ENCODE data around the gene RYR1.
A peak's percentile ranks its signal among the peaks of the same experiment; 100 is the strongest.

Gene RYR1

DNA sequence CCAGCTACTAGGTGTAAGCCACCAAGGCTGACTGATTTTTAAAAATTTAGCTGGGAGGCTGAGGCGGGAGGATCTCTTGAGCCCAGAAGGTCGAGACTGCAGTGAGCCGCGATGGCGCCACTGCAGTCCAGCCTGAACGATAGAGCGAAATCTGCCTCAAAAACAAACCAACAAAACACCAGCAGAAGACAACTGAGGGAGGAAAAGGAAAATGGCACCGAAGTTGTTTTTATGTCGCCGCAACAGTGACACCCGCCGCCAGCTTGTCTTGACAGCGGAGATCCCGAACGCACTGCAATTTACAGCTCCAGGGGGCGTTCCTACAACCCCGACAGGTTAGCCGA is 30.9 kb upstream of the RYR1 start:
- Histone ChIP-seq H3K27me3 (ENCODE audit: insufficient read depth, low read length, poor library complexity) (no peaks in the 10 kb centered on the region), H3K36me3 (ENCODE audit: insufficient read depth, low read length) (peaks cover 19% of the 10 kb centered on the region), H2AFZ (ENCODE audit: low read depth, low read length) (peak overlapping the region; percentile 87), H3K9ac (ENCODE audit: low read depth, low read length) (peak overlapping the region; percentile 58), H3K4me1 (ENCODE audit: insufficient read depth, low read length) (peaks cover 20% of the 10 kb centered on the region), H3K27ac (ENCODE audit: low read length) (peak overlapping the region; percentile 61), H3K79me2 (ENCODE audit: insufficient read depth, low read length) (peaks cover 10% of the 10 kb centered on the region; the same call in 1 of the 2 replicates), H3K4me2 (ENCODE audit: insufficient read depth, low read length) (peak overlapping the region; percentile 84), H4K20me1 (ENCODE audit: insufficient read depth, low read length) (no peaks in the 10 kb centered on the region), H3K9me3 (ENCODE audit: insufficient read depth, low read length, severe bottlenecking) (no peaks in the 10 kb centered on the region), H3K4me3 (ENCODE audit: low read depth in 1 of 2, low read length in 2 of 2) (peak overlapping the region; percentile 21 to 60; a peak in 3 of 4 replicates)
- DNase-seq (no peak), ATAC-seq (ENCODE audit: insufficient read depth, low read depth) (no peak)
- TF ChIP-seq, protein P1, sequence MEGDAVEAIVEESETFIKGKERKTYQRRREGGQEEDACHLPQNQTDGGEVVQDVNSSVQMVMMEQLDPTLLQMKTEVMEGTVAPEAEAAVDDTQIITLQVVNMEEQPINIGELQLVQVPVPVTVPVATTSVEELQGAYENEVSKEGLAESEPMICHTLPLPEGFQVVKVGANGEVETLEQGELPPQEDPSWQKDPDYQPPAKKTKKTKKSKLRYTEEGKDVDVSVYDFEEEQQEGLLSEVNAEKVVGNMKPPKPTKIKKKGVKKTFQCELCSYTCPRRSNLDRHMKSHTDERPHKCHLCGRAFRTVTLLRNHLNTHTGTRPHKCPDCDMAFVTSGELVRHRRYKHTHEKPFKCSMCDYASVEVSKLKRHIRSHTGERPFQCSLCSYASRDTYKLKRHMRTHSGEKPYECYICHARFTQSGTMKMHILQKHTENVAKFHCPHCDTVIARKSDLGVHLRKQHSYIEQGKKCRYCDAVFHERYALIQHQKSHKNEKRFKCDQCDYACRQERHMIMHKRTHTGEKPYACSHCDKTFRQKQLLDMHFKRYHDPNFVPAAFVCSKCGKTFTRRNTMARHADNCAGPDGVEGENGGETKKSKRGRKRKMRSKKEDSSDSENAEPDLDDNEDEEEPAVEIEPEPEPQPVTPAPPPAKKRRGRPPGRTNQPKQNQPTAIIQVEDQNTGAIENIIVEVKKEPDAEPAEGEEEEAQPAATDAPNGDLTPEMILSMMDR (IDR thresholded peaks at IDR 0.05; ENCODE audit: borderline replicate concordance, extremely low read depth, low read length, poor library complexity, severe bottlenecking), result no peak
- no peak for TF ChIP-seq EZH2 (IDR thresholded peaks at IDR 0.05; ENCODE audit: borderline replicate concordance, low read depth, low read length, severe bottlenecking)

- ATAC-seq (ENCODE audit: insufficient read depth, low read depth) (peak; percentile 96), DNase-seq (peak; percentile 97)
- peaks cover 19% of the 10 kb centered on the region for H3K36me3 ChIP-seq (ENCODE audit: insufficient read depth, low read length)
- no peaks in the 10 kb centered on the region for H3K27me3 ChIP-seq (ENCODE audit: insufficient read depth, low read length, poor library complexity)
- H3K9me3 ChIP-seq (ENCODE audit: insufficient read depth, low read length, severe bottlenecking), result no peaks in the 10 kb centered on the region
- peak within 1 kb of the TSS; percentile 99 for H3K4me2 ChIP-seq (ENCODE audit: insufficient read depth, low read length)
- TF ChIP-seq, protein P1 (IDR thresholded peaks at IDR 0.05; ENCODE audit: borderline replicate concordance, extremely low read depth, low read length, poor library complexity, severe bottlenecking), result peak; percentile 91
- no peak for TF ChIP-seq EZH2 (IDR thresholded peaks at IDR 0.05; ENCODE audit: borderline replicate concordance, low read depth, low read length, severe bottlenecking)
- H3K27ac ChIP-seq (ENCODE audit: low read length), result peak within 1 kb of the TSS; percentile 76
- peak within 1 kb of the TSS; percentile 91 for H3K9ac ChIP-seq (ENCODE audit: low read depth, low read length)
- H2AFZ ChIP-seq (ENCODE audit: low read depth, low read length), result peak within 1 kb of the TSS; percentile 99
- H3K4me3 ChIP-seq (ENCODE audit: low read depth in 1 of 2, low read length in 2 of 2), result peak within 1 kb of the TSS; percentile 63 to 95
- H3K79me2 ChIP-seq (ENCODE audit: insufficient read depth, low read length), result peaks cover 10% of the 10 kb centered on the region; the same call in 1 of the 2 replicates
- peaks cover 20% of the 10 kb centered on the region for H3K4me1 ChIP-seq (ENCODE audit: insufficient read depth, low read length)
- no peaks in the 10 kb centered on the region for H4K20me1 ChIP-seq (ENCODE audit: insufficient read depth, low read length)
Measured at GRCh38 chr19:38402967-38403674, 30.4 kb upstream of the RYR1 start, which contains the start of gene FAM98C. Gene FAM98C (plus strand): TSS chr19:38403093. CDS start chr19:38403154, 61 bp downstream.

DNA sequence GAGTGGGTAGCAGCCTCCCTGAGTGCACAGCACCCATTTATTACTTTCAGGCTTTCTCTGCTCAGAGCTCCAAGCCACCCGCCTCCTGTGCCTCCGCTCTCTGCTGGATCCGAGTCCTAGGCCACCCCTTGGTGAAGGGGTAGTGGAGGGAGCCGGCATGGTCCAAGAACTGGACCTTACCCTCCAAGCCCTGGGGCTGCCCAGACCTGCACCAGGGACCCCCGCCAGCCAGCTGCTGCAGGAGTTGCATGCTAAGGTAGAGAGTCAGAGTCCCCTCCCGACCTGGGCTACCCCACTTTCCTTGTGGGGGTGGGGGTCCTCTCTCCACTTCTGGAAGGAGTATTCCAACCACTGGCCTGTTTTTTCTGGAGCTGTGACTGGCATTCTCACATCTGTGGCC is 28.6 kb upstream of the RYR1 start:
- Histone ChIP-seq H3K27ac (ENCODE audit: low read length) (no peak overlapping the region), H3K4me1 (ENCODE audit: insufficient read depth, low read length) (peaks cover 20% of the 10 kb centered on the region), H3K79me2 (ENCODE audit: insufficient read depth, low read length) (peaks cover 10% of the 10 kb centered on the region; the same call in 1 of the 2 replicates), H3K9ac (ENCODE audit: low read depth, low read length) (0 out of 2 replicates have a peak overlapping the region, but pooled peaks have one; percentile 18), H3K27me3 (ENCODE audit: insufficient read depth, low read length, poor library complexity) (no peaks in the 10 kb centered on the region), H3K36me3 (ENCODE audit: insufficient read depth, low read length) (peaks cover 19% of the 10 kb centered on the region), H3K4me2 (ENCODE audit: insufficient read depth, low read length) (no peak overlapping the region), H2AFZ (ENCODE audit: low read depth, low read length) (no peak overlapping the region), H3K9me3 (ENCODE audit: insufficient read depth, low read length, severe bottlenecking) (no peaks in the 10 kb centered on the region), H3K4me3 (ENCODE audit: low read depth in 1 of 2, low read length in 2 of 2) (no peak overlapping the region), H4K20me1 (ENCODE audit: insufficient read depth, low read length) (no peaks in the 10 kb centered on the region)
- ATAC-seq (ENCODE audit: insufficient read depth, low read depth) (no peak), DNase-seq (no peak)
- TF ChIP-seq EZH2 (IDR thresholded peaks at IDR 0.05; ENCODE audit: borderline replicate concordance, low read depth, low read length, severe bottlenecking), result no peak
- TF ChIP-seq, protein P1 (IDR thresholded peaks at IDR 0.05; ENCODE audit: borderline replicate concordance, extremely low read depth, low read length, poor library complexity, severe bottlenecking), result no peak

Measured in DND-41 (cell line).